CD4-positive, alpha-beta T cell treated with Interleukin-1 beta for 1 hour (primary cell): ENCODE results near the gene FGF4.

Experiments
- DNase-seq, 2 donors: peaks; one replicate each; pipeline ENCODE4 v3.0.0-alpha.2; 2020 to 2022

FGF4 gene

GRCh38 chr11:69775163-69775755 lies at the start of gene FGF4:
Gene FGF4 (minus strand): TSS chr11:69775341. CDS start chr11:69775084, 257 bp downstream.
- no peak for DNase-seq

- no peak for DNase-seq
Observed at GRCh38 chr11:69823641-69824265, 48.6 kb upstream of the FGF4 start.

GRCh38 chr11:69822676-69823494 lies 47.7 kb upstream of the FGF4 start:
- no peak for DNase-seq

GRCh38 chr11:69821511-69822040 lies 46.4 kb upstream of the FGF4 start:
- DNase-seq: no peak

GRCh38 chr11:69820441-69820840 lies 45.3 kb upstream of the FGF4 start:
- DNase-seq: no peak

DNA sequence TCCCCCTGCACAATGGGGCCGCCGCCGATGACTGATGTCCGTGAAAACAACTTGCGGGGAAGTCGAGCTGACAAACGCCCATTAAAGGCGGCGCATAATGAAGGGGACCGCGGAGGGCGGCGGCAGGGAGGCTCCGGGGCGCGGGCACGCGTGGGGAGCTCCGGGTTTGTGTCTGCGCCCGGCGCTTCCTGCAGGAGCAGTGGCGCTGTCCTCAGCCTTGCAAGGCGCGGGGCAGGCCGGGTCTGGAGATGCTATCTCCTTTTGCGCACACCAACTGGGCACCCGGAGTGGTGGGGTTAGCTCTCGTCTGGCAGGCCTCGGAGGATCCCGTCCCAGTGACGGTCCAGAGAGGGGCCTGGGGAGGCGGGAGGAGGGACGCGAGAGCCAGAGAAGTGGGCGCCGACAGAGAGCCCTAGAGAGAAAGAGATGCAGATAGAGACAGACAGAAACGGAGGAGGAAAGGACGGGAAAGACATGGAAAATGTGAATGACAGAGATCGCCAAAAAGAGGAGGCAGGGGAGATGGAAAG lies 44.5 kb upstream of the FGF4 start:
- DNase-seq: no peak

- DNase-seq: no peak
Observed at GRCh38 chr11:69818603-69819441, 43.7 kb upstream of the FGF4 start, which contains the start of gene FGF3. Gene FGF3 (minus strand): TSS chr11:69819416. CDS start chr11:69818933, 483 bp downstream.

DNA sequence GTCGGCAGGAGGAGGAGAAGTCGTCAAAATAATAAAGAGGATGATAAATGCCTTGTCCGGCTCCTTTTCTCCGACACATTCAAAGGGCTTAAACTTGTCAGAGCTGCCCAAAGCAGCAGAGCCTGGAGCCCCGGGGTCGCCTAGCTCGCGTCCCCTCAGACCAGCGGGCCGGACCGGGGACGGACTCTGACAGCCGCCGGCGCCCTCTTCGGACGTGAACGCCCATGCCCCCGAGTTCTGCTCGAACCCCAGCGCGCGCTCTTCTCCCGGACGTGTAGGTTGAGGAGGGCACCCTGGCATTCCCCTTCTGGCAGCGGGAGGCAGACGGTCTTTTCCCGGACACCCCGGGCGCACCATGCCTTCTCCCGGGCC lies 43.1 kb upstream of the FGF4 start:
- DNase-seq: no peak

DNA sequence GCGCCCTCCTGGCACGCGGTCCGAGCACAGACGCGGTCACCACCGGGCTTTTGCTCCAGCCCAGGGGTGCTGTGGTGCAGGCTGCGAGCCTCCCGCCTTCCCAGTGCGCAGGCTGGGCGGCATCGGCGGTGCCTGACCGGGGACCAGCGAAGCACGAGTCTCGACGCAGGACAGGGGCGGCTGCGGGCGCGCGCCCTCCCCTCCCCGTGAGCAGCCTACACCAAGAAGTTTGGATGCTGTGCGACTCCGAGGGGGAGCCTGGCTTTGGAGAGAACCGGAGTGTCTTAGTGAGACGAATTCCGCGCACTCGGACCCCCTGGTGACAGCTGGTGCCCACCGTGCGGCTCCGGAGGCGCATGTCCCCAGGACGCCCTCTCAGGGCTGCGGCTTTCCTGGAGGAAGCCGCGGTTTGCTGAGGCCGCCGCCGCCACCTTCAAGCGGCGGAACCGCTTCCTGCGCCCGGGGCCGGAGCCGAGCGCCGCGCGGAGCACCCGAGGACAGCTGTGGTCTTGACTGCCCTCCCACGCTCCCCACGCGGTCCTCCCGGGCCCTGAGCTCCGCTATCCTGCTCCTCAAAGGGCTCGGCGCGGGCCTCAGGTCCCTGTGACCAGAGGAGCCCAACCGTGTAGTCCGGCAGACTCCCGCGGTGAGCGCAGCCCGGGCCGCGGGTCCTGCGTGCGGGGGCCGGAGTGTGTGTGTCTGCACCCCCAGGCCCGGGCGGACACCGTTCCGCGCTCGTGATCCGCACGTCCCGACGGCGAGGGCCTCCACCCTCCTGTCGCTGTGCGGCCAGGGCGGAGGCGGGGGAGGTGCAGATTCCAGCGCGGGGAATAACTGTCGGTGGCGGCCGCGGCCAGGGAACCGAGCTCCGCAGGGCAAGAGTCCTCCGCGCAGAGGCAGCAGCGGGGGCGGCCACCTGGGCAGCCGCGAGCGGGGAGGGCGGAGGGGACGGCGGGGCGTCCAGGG lies 42.4 kb upstream of the FGF4 start:
- no peak for DNase-seq

GRCh38 chr11:69816671-69817070 lies 41.5 kb upstream of the FGF4 start:
- no peak for DNase-seq

DNA sequence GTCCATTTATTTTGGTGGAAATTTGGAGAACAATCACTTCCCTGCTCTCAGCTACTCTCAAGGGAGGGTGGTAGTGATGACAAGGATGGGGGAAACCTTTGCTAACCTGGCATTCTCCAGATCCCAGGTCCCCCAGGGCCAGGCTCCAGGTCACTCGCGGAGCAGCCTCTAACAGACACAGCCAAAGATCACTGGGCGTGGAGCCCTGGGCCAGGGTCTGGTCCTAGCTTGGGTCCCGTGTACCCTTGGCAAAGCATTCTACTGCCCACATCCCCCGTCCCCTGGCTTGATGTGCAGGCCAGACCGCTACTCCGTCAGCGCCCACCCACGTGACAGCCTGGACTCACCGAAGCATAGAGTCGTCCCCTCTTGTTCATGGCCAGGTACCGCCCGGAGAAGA lies 40.8 kb upstream of the FGF4 start:
- no peak for DNase-seq

GRCh38 chr11:69814902-69815301 lies 39.8 kb upstream of the FGF4 start:
- no peak for DNase-seq

DNA sequence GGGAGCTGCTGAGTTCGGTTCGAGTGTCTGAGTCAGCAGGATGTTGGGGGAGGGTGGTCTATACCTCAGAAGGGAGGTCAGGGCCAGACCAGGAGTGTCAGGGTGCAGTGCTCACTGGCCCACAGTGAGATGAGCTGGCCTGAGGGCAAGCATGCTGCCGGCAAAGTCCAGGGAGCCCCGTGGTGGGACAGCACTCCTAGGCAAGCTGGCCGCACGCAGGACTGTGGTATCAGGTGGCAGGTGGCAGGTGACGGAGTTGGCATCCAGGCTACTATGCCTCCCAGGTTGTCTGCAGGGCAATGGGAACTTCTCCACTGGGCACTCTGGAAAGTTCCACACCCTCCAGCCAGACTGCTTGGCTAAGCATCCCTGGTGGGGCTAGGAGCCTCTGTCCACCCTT lies 39.3 kb upstream of the FGF4 start:
- DNase-seq: no peak

DNA sequence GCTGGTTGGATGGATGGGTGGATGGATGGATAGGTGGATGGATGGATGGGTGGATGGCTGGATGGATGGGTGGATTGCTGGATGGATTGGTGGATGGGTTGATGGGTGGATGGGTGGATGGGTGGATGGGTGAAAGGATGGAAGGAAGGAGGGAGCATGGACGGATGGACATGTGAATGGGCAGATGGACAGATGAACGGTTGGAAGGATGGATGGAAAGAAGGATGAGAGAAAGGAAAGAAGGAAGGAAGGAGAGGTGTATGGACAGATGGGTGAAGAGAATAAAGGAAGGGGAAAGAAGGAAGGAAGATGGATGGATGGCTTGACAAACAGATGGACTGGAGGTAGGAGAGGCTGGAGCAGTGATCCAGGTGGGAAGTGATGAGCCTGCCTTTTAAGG lies 38.7 kb upstream of the FGF4 start:
- DNase-seq: no peak

DNA sequence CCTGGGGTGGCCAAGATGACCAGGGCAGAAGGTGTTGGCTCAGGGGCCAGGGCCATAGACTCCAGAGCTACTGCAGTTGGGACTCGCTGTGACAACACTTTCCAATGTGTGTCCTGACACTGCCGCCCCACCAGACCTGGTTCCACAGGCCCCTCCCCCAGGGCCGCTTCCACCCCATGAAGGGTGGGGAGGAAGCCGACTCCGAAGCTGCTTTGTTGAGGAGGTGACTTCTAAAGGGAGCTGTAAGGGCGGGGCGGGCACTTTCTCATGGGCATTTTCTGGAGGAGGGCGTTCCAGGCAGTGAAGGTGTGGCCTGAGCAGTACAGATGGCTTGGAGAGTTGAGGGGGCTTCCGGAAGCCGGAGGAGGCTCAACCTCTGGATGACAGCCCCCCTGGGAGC lies 37.8 kb upstream of the FGF4 start:
- no peak for DNase-seq

DNA sequence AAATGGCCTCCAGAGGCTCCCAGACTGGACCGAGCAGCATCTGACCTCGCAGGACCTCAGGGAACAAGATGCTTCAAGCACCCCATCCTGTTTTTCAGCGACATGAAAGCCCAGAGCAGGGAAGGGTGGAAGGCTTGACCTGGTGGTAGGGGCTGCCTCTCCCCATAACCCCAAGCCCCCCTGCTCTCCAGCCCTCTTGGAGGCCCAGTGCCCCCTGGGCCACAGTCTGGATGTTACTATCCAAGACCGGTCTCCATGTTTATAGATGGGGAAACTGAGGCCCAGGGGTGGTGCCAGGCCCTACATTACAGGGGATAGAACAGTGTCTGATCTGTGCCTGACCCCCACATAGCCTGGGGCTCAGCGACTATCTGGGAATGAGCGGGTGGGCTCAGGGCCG lies 37.1 kb upstream of the FGF4 start:
- DNase-seq: no peak

DNA sequence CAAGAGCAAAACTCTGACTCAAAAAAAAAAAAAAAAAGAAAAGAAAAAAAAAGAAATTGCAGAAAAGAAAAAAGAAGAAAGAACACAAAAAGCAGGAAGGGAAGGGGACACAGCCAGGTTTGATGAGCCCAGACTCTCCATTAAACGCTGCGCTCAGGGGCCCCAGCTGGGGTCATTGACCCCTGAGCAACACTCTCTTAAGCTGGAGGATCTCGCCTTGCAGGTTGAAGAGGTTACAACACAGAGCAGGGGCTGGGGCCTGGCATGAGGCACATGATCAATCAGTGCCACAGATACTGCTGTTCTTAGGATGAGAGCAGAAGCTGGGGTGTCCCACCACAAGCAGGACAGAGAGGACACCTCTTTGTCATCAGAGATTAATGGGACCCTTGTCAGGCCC lies 36.3 kb upstream of the FGF4 start:
- DNase-seq: no peak

GRCh38 chr11:69810289-69811118 lies 35.4 kb upstream of the FGF4 start:
- DNase-seq: no peak

- no peak for DNase-seq
Observed at GRCh38 chr11:69808667-69809086, 33.5 kb upstream of the FGF4 start.

GRCh38 chr11:69807106-69807815 lies 32.1 kb upstream of the FGF4 start:
- no peak for DNase-seq
